ENCODE results near the gene HSH2D.
"Not testable (repeated sequence)": the region's sequence is repeated elsewhere in the genome, so short reads cannot be mapped to it uniquely, and the experiment has no call there.

HSH2D gene, protein sequence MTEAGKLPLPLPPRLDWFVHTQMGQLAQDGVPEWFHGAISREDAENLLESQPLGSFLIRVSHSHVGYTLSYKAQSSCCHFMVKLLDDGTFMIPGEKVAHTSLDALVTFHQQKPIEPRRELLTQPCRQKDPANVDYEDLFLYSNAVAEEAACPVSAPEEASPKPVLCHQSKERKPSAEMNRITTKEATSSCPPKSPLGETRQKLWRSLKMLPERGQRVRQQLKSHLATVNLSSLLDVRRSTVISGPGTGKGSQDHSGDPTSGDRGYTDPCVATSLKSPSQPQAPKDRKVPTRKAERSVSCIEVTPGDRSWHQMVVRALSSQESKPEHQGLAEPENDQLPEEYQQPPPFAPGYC

DNA sequence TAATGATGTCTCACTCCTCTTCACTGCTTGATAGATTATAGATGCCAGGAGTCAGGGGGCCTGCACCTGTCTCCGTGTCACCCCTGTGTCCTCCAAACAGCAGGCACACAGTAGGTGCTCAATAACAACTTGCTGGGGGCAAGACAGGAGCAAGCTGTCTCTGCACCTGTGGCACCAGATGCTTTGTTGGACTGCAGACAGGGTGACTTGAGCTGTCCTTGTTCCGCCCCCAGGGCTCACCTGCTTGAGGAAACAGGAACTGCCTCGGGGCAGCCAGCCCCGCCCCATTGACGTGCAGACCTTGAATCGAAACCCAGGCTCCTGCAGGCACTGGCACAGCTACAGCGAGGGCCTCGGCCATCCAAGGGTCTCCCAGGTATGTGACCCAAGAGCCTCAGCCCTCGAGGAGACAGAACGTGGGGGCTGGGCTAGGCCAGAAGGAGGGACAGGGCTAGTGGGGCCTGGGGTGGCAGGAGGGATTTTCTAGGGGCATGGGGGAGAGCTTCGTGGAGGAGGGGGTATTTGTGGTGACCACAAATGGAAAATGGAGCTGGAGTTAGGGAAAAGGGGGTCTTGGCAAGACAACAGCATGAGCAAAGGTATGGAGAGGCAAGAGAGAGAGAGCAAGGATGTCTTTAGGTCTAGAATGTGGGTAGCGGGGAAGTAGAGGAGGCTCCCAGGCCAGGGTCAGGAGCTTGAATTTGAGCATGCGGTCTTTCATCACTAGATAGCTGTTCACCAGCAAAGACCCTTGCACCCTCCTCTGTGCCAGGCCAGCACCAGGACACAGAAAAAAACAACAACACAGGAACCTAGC lies at the start of gene HSH2D:
Gene HSH2D (plus strand): TSS at position 287 of the 817 bp plus-strand sequence. CDS start 5,066 bp downstream, outside the sequence.
- Histone ChIP-seq H3K36me3 (ENCODE audit: control insufficient read depth, insufficient read depth, low read length) (no peaks in the 10 kb centered on the region), H3K4me3 (ENCODE audit: low read depth, low read length) (0 out of 2 replicates have a peak within 1 kb of the TSS, but pooled peaks have one; percentile 6), H3K9me3 (ENCODE audit: control insufficient read depth, insufficient read depth, low read depth, low read length) (no peaks in the 10 kb centered on the region), H3K9ac (ENCODE audit: low read length) (peak within 1 kb of the TSS; percentile 8), H3K27ac (ENCODE audit: low read depth, low read length) (peak within 1 kb of the TSS; percentile 7), H3K27me3 (ENCODE audit: control insufficient read depth, insufficient read depth, low read length) (no peaks in the 10 kb centered on the region), H3K4me1 (ENCODE audit: control insufficient read depth, insufficient read depth, low read length) (peaks cover 10% of the 10 kb centered on the region)

DNA sequence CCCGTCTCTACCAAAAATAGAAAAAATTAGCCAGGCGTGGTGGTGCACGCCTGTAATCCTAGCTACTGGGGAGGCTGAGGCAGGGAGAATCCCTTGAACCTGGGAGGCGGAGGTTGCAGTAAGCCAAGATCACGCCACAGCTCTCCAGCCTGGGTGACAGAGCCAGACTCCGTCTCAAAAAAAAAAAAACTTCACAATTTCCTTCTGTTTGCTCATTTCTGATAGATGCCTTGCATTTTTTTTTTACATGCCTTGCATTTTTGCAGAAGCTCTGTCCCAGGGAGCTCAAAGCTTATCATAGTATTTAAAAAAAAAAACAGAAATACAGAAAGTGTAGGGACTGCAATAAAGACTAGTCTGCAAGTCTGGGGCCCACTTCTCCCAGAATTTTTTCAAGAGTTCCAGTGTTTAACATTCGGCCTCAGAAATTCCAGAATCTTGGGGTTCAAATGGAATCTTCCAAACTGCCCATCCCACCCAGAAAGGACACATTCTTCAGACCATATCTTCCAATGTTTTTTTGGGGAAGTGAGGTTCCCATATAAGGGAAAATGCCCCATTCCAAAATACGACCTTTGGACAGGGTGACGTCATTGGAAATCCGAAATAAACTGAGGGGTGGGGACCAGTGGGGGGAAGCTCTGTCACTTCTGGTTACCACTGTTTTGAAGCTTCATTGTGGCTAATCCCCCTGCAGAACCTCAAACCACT lies 49.0 kb upstream of the HSH2D start:
- Histone ChIP-seq H3K36me3 (ENCODE audit: control insufficient read depth, insufficient read depth, low read length) (peaks cover 99% of the 10 kb centered on the region), H3K9ac (ENCODE audit: low read length) (no peak overlapping the region), H3K27ac (ENCODE audit: low read depth, low read length) (no peak overlapping the region), H3K9me3 (ENCODE audit: control insufficient read depth, insufficient read depth, low read depth, low read length) (no peaks in the 10 kb centered on the region), H3K4me1 (ENCODE audit: control insufficient read depth, insufficient read depth, low read length) (no peaks in the 10 kb centered on the region), H3K4me3 (ENCODE audit: low read depth, low read length) (no peak overlapping the region), H3K27me3 (ENCODE audit: control insufficient read depth, insufficient read depth, low read length) (no peaks in the 10 kb centered on the region)

DNA sequence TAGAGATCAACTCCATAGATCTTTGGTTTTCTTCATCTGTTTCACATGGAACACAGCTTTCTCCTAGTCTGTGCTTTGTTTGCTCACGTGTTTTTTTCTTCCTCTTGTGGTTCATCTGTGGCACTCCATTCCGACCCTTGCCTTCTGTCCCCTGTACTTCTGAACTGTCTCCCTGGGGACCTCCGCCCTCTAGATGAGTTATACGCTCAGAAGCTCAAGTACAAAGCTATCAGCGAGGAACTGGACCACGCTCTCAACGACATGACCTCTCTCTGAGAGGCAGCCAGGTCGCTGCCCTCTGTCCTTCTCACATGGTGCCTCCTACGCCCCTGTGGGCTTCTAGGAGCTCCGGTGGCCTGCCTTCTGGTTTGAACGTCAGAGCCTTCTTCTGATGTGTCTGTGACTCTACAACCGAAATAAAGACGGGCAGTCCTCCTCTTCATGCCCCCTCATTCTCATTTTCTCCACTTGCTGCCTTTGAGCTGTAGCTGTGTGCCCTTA lies 48.4 kb upstream of the HSH2D start:
- H3K9ac ChIP-seq (ENCODE audit: low read length): no peak overlapping the region
- no peak overlapping the region for H3K27ac ChIP-seq (ENCODE audit: low read depth, low read length)
- H3K4me1 ChIP-seq (ENCODE audit: control insufficient read depth, insufficient read depth, low read length): no peaks in the 10 kb centered on the region
- H3K9me3 ChIP-seq (ENCODE audit: control insufficient read depth, insufficient read depth, low read depth, low read length): no peaks in the 10 kb centered on the region
- no peaks in the 10 kb centered on the region for H3K27me3 ChIP-seq (ENCODE audit: control insufficient read depth, insufficient read depth, low read length)
- peaks cover 99% of the 10 kb centered on the region for H3K36me3 ChIP-seq (ENCODE audit: control insufficient read depth, insufficient read depth, low read length)
- H3K4me3 ChIP-seq (ENCODE audit: low read depth, low read length): no peak overlapping the region

GRCh38 chr19:16096280-16096855 lies 47.1 kb upstream of the HSH2D start:
- Histone ChIP-seq H3K36me3 (ENCODE audit: control insufficient read depth, insufficient read depth, low read length) (peaks cover 99% of the 10 kb centered on the region), H3K9ac (ENCODE audit: low read length) (no peak overlapping the region), H3K9me3 (ENCODE audit: control insufficient read depth, insufficient read depth, low read depth, low read length) (no peaks in the 10 kb centered on the region), H3K27me3 (ENCODE audit: control insufficient read depth, insufficient read depth, low read length) (no peaks in the 10 kb centered on the region), H3K27ac (ENCODE audit: low read depth, low read length) (no peak overlapping the region; the same call in 1 of the 2 replicates), H3K4me3 (ENCODE audit: low read depth, low read length) (no peak overlapping the region), H3K4me1 (ENCODE audit: control insufficient read depth, insufficient read depth, low read length) (no peaks in the 10 kb centered on the region)

DNA sequence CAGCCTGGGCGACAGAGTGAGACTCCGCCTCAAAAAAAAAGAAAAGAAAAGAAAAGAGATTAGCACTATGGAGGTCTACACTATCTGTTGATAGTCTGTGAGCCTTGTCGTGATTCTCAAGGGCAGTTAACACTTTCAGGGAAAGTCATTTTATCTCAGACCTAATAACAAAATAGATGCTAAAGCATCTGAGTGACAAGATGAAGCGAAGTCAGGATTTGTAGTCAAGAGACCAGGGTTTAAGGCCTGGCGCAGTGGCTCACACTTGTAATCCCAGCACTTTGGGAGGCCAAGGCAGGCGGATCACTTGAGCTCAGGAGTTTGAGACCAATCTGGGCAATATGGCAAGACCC lies 45.1 kb upstream of the HSH2D start:
- Histone ChIP-seq H3K36me3 (ENCODE audit: control insufficient read depth, insufficient read depth, low read length) (peaks cover 99% of the 10 kb centered on the region), H3K9ac (ENCODE audit: low read length) (no peak overlapping the region), H3K9me3 (ENCODE audit: control insufficient read depth, insufficient read depth, low read depth, low read length) (no peaks in the 10 kb centered on the region), H3K4me3 (ENCODE audit: low read depth, low read length) (no peak overlapping the region), H3K27ac (ENCODE audit: low read depth, low read length) (no peak overlapping the region), H3K27me3 (ENCODE audit: control insufficient read depth, insufficient read depth, low read length) (no peaks in the 10 kb centered on the region), H3K4me1 (ENCODE audit: control insufficient read depth, insufficient read depth, low read length) (no peaks in the 10 kb centered on the region)

DNA sequence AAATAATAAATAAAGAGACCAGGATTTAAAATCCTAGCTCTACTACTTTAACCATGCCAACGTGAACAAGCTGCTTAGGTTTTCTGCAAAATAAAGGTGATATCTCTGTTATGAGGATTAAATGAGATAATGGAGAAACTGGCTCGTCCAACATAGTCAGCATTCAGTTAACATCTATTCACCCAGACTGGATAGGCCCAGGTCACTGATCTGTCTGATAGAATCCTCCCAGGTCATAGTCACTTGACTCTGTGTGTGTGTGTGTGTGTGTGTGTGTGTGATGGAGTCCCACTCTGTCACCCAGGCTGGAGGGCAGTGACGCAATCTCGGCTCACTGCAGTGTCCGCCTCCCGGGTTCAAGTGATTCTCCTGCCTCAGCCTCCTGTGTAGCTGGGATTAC lies 44.7 kb upstream of the HSH2D start:
- H3K36me3 ChIP-seq (ENCODE audit: control insufficient read depth, insufficient read depth, low read length): peaks cover 98% of the 10 kb centered on the region
- H3K9me3 ChIP-seq (ENCODE audit: control insufficient read depth, insufficient read depth, low read depth, low read length): no peaks in the 10 kb centered on the region
- H3K4me1 ChIP-seq (ENCODE audit: control insufficient read depth, insufficient read depth, low read length): no peaks in the 10 kb centered on the region
- H3K4me3 ChIP-seq (ENCODE audit: low read depth, low read length): no peak overlapping the region
- no peaks in the 10 kb centered on the region for H3K27me3 ChIP-seq (ENCODE audit: control insufficient read depth, insufficient read depth, low read length)
- H3K9ac ChIP-seq (ENCODE audit: low read length): no peak overlapping the region
- no peak overlapping the region for H3K27ac ChIP-seq (ENCODE audit: low read depth, low read length)

DNA sequence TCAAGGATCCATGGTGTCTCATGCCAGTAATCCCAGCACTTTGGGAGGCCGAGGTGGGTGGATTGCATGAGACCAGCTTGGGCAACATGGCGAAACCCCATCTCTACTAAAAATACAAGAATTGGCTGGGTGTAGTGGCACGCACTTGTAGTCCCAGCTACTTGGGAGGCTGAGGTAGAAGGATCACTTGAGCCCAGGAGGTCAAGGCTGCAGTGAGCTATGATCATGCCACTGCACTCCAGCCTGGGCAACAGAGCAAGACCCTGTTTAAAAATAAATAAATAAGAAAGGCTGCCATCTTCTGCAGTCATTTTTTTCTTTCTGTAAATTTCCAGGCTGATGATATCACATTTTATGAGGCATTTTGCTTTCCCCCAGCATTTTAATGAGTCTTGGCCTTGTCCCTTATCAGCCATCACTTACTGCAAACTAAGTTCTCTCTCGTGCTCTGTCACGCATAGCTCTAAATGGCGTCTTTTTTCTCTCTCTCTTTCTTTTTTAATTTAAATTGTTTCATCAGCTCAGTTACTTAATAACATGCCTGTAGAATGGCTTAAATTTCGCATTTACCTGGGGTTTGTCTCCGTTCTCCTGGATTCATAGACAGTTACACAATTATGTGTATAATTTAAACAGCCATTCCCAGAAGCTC lies 44.0 kb upstream of the HSH2D start:
- not testable (repeated sequence) for H3K4me1 ChIP-seq (ENCODE audit: control insufficient read depth, insufficient read depth, low read length); H3K27ac ChIP-seq (ENCODE audit: low read depth, low read length); H3K27me3 ChIP-seq (ENCODE audit: control insufficient read depth, insufficient read depth, low read length); H3K9ac ChIP-seq (ENCODE audit: low read length); H3K4me3 ChIP-seq (ENCODE audit: low read depth, low read length); H3K9me3 ChIP-seq (ENCODE audit: control insufficient read depth, insufficient read depth, low read depth, low read length)
- peaks cover 92% of the 10 kb centered on the region for H3K36me3 ChIP-seq (ENCODE audit: control insufficient read depth, insufficient read depth, low read length)

DNA sequence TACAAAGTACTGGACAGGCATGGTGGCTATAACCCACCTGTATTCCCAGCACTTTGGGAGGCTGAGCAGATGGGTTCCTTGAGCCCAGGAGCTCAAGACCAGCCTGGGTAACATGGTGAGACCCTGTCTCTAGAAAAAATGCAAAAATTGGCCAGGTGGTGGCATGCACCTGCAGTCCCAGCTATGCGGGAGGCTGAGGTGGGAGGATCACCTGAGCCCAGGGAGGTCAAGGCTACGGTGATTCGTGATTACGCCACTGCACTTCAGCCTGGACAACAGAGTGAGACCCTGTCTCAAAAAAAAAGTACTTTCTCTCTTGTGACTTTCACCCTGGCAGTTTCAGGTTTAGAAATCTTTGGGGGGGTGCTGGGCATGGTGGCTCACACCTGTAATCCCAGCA lies 43.0 kb upstream of the HSH2D start:
- H3K27me3 ChIP-seq (ENCODE audit: control insufficient read depth, insufficient read depth, low read length): no peaks in the 10 kb centered on the region
- no peaks in the 10 kb centered on the region for H3K9me3 ChIP-seq (ENCODE audit: control insufficient read depth, insufficient read depth, low read depth, low read length)
- H3K4me1 ChIP-seq (ENCODE audit: control insufficient read depth, insufficient read depth, low read length): no peaks in the 10 kb centered on the region
- H3K27ac ChIP-seq (ENCODE audit: low read depth, low read length): no peak overlapping the region
- H3K36me3 ChIP-seq (ENCODE audit: control insufficient read depth, insufficient read depth, low read length): peaks cover 81% of the 10 kb centered on the region
- H3K4me3 ChIP-seq (ENCODE audit: low read depth, low read length): no peak overlapping the region
- no peak overlapping the region for H3K9ac ChIP-seq (ENCODE audit: low read length)

DNA sequence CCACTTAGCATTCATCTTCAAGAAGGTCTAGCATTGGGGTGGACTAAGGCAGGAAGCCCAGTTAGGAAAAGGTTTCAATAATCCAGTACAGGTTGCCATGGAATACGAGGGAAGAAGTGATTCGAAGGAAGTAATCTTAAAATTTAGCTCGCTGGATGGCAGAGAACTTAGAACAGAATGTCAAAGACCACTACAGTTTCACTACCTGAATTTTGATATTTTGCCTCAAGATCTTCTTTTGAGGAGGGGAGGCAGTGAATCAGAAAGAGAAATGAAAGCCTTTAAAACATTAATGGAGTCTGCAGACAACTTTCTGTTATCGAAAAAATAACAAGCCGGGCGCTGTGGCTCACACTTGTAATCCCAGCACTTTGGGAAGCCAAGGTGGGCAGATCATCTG lies 38.8 kb upstream of the HSH2D start:
- Histone ChIP-seq H3K27me3 (ENCODE audit: control insufficient read depth, insufficient read depth, low read length) (no peaks in the 10 kb centered on the region), H3K36me3 (ENCODE audit: control insufficient read depth, insufficient read depth, low read length) (peaks cover 41% of the 10 kb centered on the region), H3K4me3 (ENCODE audit: low read depth, low read length) (no peak overlapping the region), H3K9ac (ENCODE audit: low read length) (no peak overlapping the region), H3K9me3 (ENCODE audit: control insufficient read depth, insufficient read depth, low read depth, low read length) (no peaks in the 10 kb centered on the region), H3K4me1 (ENCODE audit: control insufficient read depth, insufficient read depth, low read length) (peaks cover 9% of the 10 kb centered on the region; the same call in 1 of the 2 replicates), H3K27ac (ENCODE audit: low read depth, low read length) (no peak overlapping the region)

GRCh38 chr19:16106121-16106520 lies 37.4 kb upstream of the HSH2D start:
- peaks cover 9% of the 10 kb centered on the region; the same call in 1 of the 2 replicates for H3K4me1 ChIP-seq (ENCODE audit: control insufficient read depth, insufficient read depth, low read length)
- H3K27me3 ChIP-seq (ENCODE audit: control insufficient read depth, insufficient read depth, low read length): no peaks in the 10 kb centered on the region
- peaks cover 27% of the 10 kb centered on the region for H3K36me3 ChIP-seq (ENCODE audit: control insufficient read depth, insufficient read depth, low read length)
- no peaks in the 10 kb centered on the region for H3K9me3 ChIP-seq (ENCODE audit: control insufficient read depth, insufficient read depth, low read depth, low read length)
- no peak overlapping the region for H3K27ac ChIP-seq (ENCODE audit: low read depth, low read length)
- no peak overlapping the region for H3K9ac ChIP-seq (ENCODE audit: low read length)
- H3K4me3 ChIP-seq (ENCODE audit: low read depth, low read length): no peak overlapping the region
